Heart right ventricle (tissue), 16 donors: ENCODE results near the gene PVALB. TPM values are rescaled to one million over a fixed set of nuclear protein-coding genes. Genes with fewer than 3 reads are reported as not detected.

Source experiments
- ATAC-seq, 8 donors: fragments of 200-7000 bp; cut with Tn5 transposase; one replicate each; pipeline ENCODE4 v1.9.1; 2020; ENCODE audit warnings: mild to moderate bottlenecking in 8 of 8, moderate library complexity in 8 of 8, moderate number of reproducible peaks in 1 of 8
- DNase-seq, 2 donors: peaks; one replicate each; pipeline ENCODE4 v3.0.0-alpha.2; 2020
- H3K27ac ChIP-seq, 10 donors: fragments of 200-600 bp; sonication (generic) in 2 of 10; one replicate each; pipeline versions ENCODE4 v1.5.0 to v1.8.0; 2020 to 2022; ENCODE audit warnings: mild to moderate bottlenecking in 3 of 10
- H3K27me3 ChIP-seq, 7 donors: fragments of 200-600 bp; one replicate each; pipeline ENCODE4 v1.8.0; 2021 to 2022; ENCODE audit warnings: mild to moderate bottlenecking in 2 of 7
- H3K36me3 ChIP-seq, 9 donors: fragments of 200-600 bp; sonication (generic) in 1 of 9; one replicate each; pipeline versions ENCODE4 v1.5.0 to v1.8.0; 2020 to 2022; ENCODE audit warnings: mild to moderate bottlenecking in 2 of 9
- H3K4me1 ChIP-seq, 9 donors: fragments of 200-600 bp; sonication (generic) in 1 of 9; one replicate each; pipeline versions ENCODE4 v1.5.0 to v1.8.0; 2020 to 2022; ENCODE audit warnings: mild to moderate bottlenecking in 4 of 9
- H3K4me3 ChIP-seq, 10 donors: fragments of 200-600 bp; sonication (generic) in 2 of 10; one replicate each; pipeline versions ENCODE4 v1.5.0 to v1.8.0; 2020 to 2022; ENCODE audit warnings: mild to moderate bottlenecking in 7 of 10, moderate library complexity in 2 of 10
- H3K9me3 ChIP-seq, 11 donors: fragments of 200-600 bp in 10 of 11; sonication (generic) in 2 of 11; one replicate each; pipeline versions ENCODE4 v1.5.0 to v1.8.0; 2013 to 2022; ENCODE audit warnings: mild to moderate bottlenecking in 2 of 11, control low read depth in 1 of 11, moderate library complexity in 1 of 11
- CTCF ChIP-seq, 9 donors: fragments of 200-600 bp; sonication (generic) in 2 of 9; IDR thresholded peaks; one replicate each; pipeline versions ENCODE4 v1.5.0 to v1.8.0; 2021 to 2022; ENCODE audit warnings: antibody characterized with exemption in 9 of 9, mild to moderate bottlenecking in 5 of 9, moderate library complexity in 1 of 9
- WGBS, 2 donors: extraction: QIAGEN DNeasy Blood & Tissue Kit; methylation state at CpG; one replicate each; pipeline ENCODE4 v1.1.7; 2013; ENCODE audit warnings: inconsistent platforms in 1 of 2; 5-methylcytosine and 5-hydroxymethylcytosine counted together
- intact Hi-C, 10 donors: fragments of 100-400 bp; cut with DNase I; formaldehyde crosslinking; loops; one replicate each; pipeline versions ENCODE4 v1.11.1 to v1.14.2; 2022
- polyA plus RNA-seq, 2 donors: library from polyadenylated mRNA; stranded (reverse); fragments of 200-250 nt; gene quantifications; one replicate each; pipeline ENCODE4 v1.2.3, GENCODE V29; 2013
- total RNA-seq, 10 donors: library from RNA; stranded (reverse); fragmentation: NEBNext Ultra II Directional in 3 of 10; extraction: Animal tissue kit (Norgen Biotek cat#: 25700) in 3 of 10; gene quantifications; one replicate each; pipeline versions ENCODE4 v1.2.1 to v1.2.4, GENCODE V29; 2021 to 2023
- donor health status: Arrhythmogenic right ventricular cardiomyopathy.
- donor health status: ischemic (EF 13 %, LVEDD 7.1; RV severe dilation, severe dysfunction).
- donor health status: healthy with polysubstance abuse.
- donor health status: DM: no; HTN: yes; CAD: no.
- donor health status: DM: no; HTN: no; CAD: no.
- donor health status: ischemic (EF 25% LVEDD 6.9; RV normal size, moderate dysfunction).
- donor health status: ischemic (EF 25% LVEDD 5.7; RV mildly dilated, moderate dysfunction).
- donor health status: healthy.
- donor health status: DM: yes; HTN: yes; CAD: no.
- donor health status: Ischemic cardiomyopathy.
- donor health status: ischemic (EF 35%, LVEDD 5.7; RV mildly dilated, moderate dysfunction).
- donor health status: nonischemic (EF 11% LVEDD 7.7; RV severe dilation, severe dysfunction).
- donor health status: DM: yes; HTN: yes; CAD: no.
- donor health status: PGD.
- donor health status: ischemic (EF 29% LVEDD 5.4; RV normal size, mild dysfunction).
- donor health status: nonischemic (EF 23%, LVEDD 6.1; RV moderate dilation, normal function).

Gene PVALB
- total and polyA plus RNA-seq, 12 donors: not detected

GRCh38 chr22:36818010-36818642, 1.3 kb upstream of the PVALB start:
- intact Hi-C loops: no loop called here
- Histone ChIP-seq H3K27me3 (peaks cover 37 to 98% (median 90%) of the 10 kb centered on the region in 7 donors), H3K27ac (no peak overlapping the region), H3K9me3 (no peaks in the 10 kb centered on the region), H3K4me3 (no peak overlapping the region), H3K36me3 (no peaks in the 10 kb centered on the region), H3K4me1 (peaks cover 4 to 17% (median 12%) of the 10 kb centered on the region in 9 donors)
- WGBS, 2 donors: 71 to 77% methylated on average over 6 of the region's 6 CpGs
- TF ChIP-seq CTCF (IDR thresholded peaks at IDR 0.05): no peak
- DNase-seq: no peak
- no peak for ATAC-seq

GRCh38 chr22:36817525-36817848, 652 bp upstream of the PVALB start:
- H3K27ac ChIP-seq: no peak overlapping the region
- WGBS, 2 donors: 28 to 40% methylated on average over 5 of the region's 5 CpGs
- no peaks in the 10 kb centered on the region for H3K36me3 ChIP-seq
- intact Hi-C loops: no loop called here
- no peaks in the 10 kb centered on the region for H3K9me3 ChIP-seq
- ATAC-seq: no peak
- no peak for TF ChIP-seq CTCF (IDR thresholded peaks at IDR 0.05)
- peak overlapping the region in 1 of 10 donors; percentile 34 for H3K4me3 ChIP-seq
- peaks cover 4 to 15% (median 12%) of the 10 kb centered on the region in 9 donors for H3K4me1 ChIP-seq
- no peak for DNase-seq
- H3K27me3 ChIP-seq: peaks cover 37 to 98% (median 91%) of the 10 kb centered on the region in 7 donors

GRCh38 chr22:36816339-36816635, 548 bp downstream of the PVALB start:
- Histone ChIP-seq H3K36me3 (no peaks in the 10 kb centered on the region), H3K9me3 (no peaks in the 10 kb centered on the region), H3K27ac (no peak overlapping the region), H3K4me3 (peak overlapping the region in 8 of 10 donors; percentile 4 to 46 (median 38)), H3K27me3 (peaks cover 37 to 99% (median 88%) of the 10 kb centered on the region in 7 donors), H3K4me1 (peaks cover 4 to 15% (median 12%) of the 10 kb centered on the region in 9 donors)
- WGBS, 2 donors: 2 to 3% methylated on average over 12 of the region's 12 CpGs
- DNase-seq: no peak
- no peak for TF ChIP-seq CTCF (IDR thresholded peaks at IDR 0.05)
- ATAC-seq: no peak
- intact Hi-C loops: no loop called here

GRCh38 chr22:36815558-36816338, 1.1 kb downstream of the PVALB start:
- H3K4me1 ChIP-seq: peaks cover 4 to 15% (median 12%) of the 10 kb centered on the region in 9 donors
- DNase-seq (no peak), ATAC-seq (no peak)
- H3K27me3 ChIP-seq: peaks cover 37 to 95% (median 83%) of the 10 kb centered on the region in 7 donors
- H3K9me3 ChIP-seq: no peaks in the 10 kb centered on the region
- WGBS, 2 donors: 35% methylated on average over 8 of the region's 8 CpGs
- H3K36me3 ChIP-seq: no peaks in the 10 kb centered on the region
- H3K4me3 ChIP-seq: no peak overlapping the region
- TF ChIP-seq CTCF (IDR thresholded peaks at IDR 0.05): no peak
- H3K27ac ChIP-seq: no peak overlapping the region
- intact Hi-C loops: no loop called here
